ENCODE measurements around the gene NAA15. TPM values are rescaled to one million over a fixed set of nuclear protein-coding genes. Genes with fewer than 3 reads are reported as not detected.

The NAA15 gene
- total and polyA plus RNA-seq, 9 donors = 16.0 to 31.0 (median 26.8) TPM

DNA sequence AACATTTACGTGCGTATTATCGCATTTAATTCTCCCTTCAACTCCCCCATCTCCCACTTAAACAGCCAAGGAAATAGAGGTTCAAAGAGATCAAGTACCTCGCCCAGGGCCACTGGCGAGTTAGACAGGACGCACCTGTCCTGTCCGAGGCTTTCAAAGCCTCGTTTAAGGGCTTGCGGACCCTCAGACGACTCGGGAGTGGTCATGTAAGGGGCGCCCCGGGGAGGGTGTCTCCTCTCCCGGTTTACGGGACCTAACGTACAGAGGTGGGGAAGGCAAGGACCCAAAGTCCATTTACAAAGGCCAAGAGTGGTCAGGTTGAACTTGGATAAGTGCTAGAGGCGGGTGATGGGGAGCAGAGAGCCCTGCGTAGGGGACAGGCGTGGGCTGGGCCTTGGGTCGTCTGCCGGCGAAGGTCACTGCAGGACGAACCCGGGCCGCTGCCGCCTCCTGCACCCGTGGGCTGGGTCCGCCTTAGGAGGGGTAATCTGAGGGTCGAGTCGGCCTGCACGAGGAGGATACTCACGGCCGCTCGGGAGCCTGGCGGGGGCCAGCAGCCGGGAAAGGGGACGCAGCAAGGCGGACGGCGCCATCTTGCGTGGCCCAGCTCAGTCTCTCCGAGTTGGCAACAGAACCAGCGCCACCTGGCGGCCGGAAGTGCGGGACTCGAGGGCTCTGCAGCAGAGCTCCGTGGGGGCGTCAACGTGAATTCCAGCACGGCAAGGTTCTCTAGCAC is 5.9 kb upstream of the NAA15 start:
- DNase-seq = peak; percentile 97
- H3K36me3 ChIP-seq (ENCODE audit: control insufficient read depth, insufficient read depth, low read length) = peaks cover 21% of the 10 kb centered on the region
- H3K4me3 ChIP-seq (ENCODE audit: low read length) = peak overlapping the region; percentile 70
- H3K9me3 ChIP-seq (replicated peaks; ENCODE audit: control insufficient read depth, low read depth, low read length) = no peaks in the 10 kb centered on the region
- under 1% methylated on average over 41 of the region's 51 CpGs for WGBS (ENCODE audit: insufficient coverage)
- no peaks in the 10 kb centered on the region for H3K27me3 ChIP-seq (ENCODE audit: control insufficient read depth, insufficient read depth, low read length)
- peak overlapping the region; percentile 87 for H3K27ac ChIP-seq (ENCODE audit: low read length)
- peaks cover 3% of the 10 kb centered on the region for H3K4me1 ChIP-seq (ENCODE audit: control insufficient read depth, insufficient read depth, low read length)

DNA sequence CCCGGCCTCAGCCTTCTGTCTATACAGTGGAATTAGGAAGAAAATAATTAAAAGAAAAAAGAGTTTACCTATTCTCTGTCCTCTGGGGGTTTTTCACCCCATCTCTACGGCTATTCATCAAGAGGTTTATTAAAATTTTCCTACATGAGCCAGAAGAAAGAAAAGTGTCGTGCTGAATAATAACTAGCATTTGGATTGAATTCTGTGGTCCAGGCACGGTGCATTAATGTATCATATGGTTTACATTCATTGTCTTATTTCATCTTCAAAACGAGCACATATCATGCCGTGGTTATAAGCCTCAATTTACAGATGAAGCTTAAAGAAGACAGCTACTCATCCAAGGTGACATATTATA is 5.4 kb upstream of the NAA15 start:
- Histone ChIP-seq H3K27me3 (ENCODE audit: control insufficient read depth, insufficient read depth, low read length) (no peaks in the 10 kb centered on the region), H3K4me1 (ENCODE audit: control insufficient read depth, insufficient read depth, low read length) (peaks cover 5% of the 10 kb centered on the region), H3K9me3 (replicated peaks; ENCODE audit: control insufficient read depth, low read depth, low read length) (no peaks in the 10 kb centered on the region), H3K4me3 (ENCODE audit: low read length) (peak overlapping the region; percentile 12), H3K27ac (ENCODE audit: low read length) (peak overlapping the region; percentile 42), H3K36me3 (ENCODE audit: control insufficient read depth, insufficient read depth, low read length) (peaks cover 17% of the 10 kb centered on the region)
- WGBS (ENCODE audit: insufficient coverage) = no CpG with 5 or more reads among the region's 6 CpGs
- DNase-seq = no peak

DNA sequence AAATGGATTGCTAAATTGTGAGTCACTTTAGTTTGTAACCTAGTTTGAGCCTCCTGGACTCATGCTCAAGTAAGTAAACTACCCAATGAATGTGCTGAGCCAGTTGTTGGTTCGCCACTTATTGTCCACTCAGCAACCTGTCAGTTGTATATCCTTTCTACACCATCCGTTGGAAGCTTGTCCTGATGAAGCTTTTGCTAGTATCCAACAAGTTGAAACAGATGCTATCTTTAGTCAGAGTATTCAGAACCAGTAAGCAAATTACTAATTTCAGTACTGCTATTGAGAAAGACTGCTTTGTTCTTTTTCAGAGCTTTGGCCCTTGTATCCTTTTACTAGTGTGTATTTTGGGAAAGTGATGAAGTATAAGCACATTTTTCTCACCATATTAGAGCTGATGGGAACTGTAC is 4.3 kb upstream of the NAA15 start:
- WGBS (ENCODE audit: insufficient coverage) = 88% methylated on average over 1 of the region's 2 CpGs

DNA sequence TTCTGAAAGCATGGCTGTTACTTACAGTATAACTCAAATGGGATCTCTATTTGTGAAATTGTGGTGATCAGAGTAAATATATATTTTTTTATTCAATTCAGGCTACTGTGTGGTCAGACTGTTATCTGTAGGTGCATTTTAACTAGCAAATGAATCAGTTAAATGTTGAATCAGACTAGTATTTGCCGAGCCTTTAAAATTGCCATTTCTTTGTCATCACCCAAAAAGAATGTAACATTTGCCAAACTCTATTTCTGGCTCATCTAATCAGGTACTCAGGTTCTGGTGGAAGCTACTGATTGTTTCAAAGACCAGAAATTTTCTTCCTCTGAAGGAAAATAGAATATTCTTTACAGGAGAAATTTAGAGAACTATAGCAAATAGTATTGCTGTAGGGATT is 1.8 kb upstream of the NAA15 start:
- no peak for DNase-seq
- Histone ChIP-seq H3K27ac (ENCODE audit: low read length) (no peak overlapping the region), H3K4me3 (ENCODE audit: low read length) (no peak overlapping the region), H3K36me3 (ENCODE audit: control insufficient read depth, insufficient read depth, low read length) (no peaks in the 10 kb centered on the region), H3K27me3 (ENCODE audit: control insufficient read depth, insufficient read depth, low read length) (no peaks in the 10 kb centered on the region), H3K4me1 (ENCODE audit: control insufficient read depth, insufficient read depth, low read length) (peaks cover 5% of the 10 kb centered on the region), H3K9me3 (replicated peaks; ENCODE audit: control insufficient read depth, low read depth, low read length) (no peaks in the 10 kb centered on the region)
- no CpG with 5 or more reads among the region's 1 CpG for WGBS (ENCODE audit: insufficient coverage)

More for the DNA sequence above, 4.3 kb upstream of the NAA15 start:
- Histone ChIP-seq H3K4me1 (ENCODE audit: control insufficient read depth, insufficient read depth, low read length) (peaks cover 5% of the 10 kb centered on the region), H3K4me3 (ENCODE audit: low read length) (no peak overlapping the region), H3K27ac (ENCODE audit: low read length) (no peak overlapping the region), H3K36me3 (ENCODE audit: control insufficient read depth, insufficient read depth, low read length) (peaks cover 15% of the 10 kb centered on the region), H3K9me3 (replicated peaks; ENCODE audit: control insufficient read depth, low read depth, low read length) (no peaks in the 10 kb centered on the region), H3K27me3 (ENCODE audit: control insufficient read depth, insufficient read depth, low read length) (no peaks in the 10 kb centered on the region)
- DNase-seq = no peak

DNA sequence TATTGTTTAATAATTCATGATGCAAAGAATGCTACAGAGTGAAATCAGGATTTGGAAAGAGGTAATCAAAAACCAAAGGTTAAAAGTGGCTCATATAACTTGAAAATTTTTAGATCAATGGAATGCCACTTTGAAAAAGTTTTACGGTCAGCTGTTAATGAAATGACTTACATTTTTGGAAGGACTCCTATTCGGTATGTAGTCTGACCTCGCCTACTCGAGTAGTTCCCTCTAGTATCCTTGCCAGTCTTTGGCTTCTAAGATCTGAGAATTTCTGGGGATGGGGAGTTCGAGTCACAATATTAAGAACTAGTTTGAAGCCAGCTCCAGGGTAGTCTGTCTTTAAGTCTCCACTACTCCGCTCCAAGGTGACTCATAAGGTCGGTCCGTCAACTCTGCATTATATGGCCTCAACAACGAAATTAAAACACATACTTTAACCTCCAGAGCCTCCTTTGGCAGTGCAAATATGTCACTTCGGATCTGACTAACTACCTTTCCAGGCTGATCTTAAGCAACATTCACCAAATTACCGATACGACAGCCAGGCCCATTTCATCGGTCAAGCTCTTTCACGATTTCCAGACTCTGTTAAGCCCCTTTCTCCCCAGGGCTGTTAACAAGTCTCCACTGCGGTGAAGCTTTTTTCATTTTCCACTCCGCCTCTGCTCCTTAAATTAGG is 733 bp upstream of the NAA15 start:
- DNase-seq = peak; percentile 62
- Histone ChIP-seq H3K4me1 (ENCODE audit: control insufficient read depth, insufficient read depth, low read length) (peaks cover 2% of the 10 kb centered on the region), H3K36me3 (ENCODE audit: control insufficient read depth, insufficient read depth, low read length) (no peaks in the 10 kb centered on the region)

DNA sequence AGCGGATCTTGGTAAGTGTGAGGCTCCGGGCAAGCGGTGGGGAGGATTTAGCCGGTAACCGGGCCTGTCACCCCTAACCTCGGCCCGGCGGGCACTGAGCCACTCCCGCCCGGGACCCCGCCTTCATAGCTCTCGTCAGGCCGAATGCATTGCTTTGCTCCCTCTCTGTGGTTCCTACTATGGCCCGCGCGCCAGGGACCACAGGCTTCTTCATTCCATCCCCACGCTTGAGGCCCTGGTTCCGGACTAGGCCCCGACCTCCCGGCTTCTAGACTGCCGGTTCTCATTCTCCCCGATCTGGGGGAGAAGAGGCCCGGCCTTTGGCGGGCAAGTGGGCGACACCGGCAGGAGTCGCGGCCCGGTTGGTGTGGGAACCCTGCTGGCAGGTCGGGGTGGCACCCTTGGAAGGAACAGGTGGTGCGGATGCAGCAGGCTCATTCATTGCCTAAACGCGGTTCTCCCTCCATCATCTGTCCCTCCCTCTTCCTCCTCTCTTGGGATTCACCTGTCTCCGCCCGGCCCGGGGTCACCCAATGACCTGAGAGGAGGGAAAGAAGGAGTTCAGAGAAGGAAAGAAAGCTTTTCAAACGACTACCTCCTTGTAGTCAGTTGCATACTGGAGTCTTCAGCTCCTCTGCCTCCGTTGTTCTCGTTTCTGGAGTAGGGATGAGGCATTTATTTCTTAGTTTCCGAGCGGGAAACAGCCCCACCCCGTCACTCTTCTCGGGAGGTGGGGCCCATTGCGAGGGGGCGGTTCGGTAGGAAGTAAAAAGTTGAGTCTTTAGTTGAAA is 711 bp downstream of the NAA15 start, which contains the start of gene NDUFC1:
TSS of gene NDUFC1 (minus strand) at position 657 of the 791 bp plus-strand sequence. CDS start 6,679 bp downstream, outside the sequence.
- peaks cover 2% of the 10 kb centered on the region for H3K4me1 ChIP-seq (ENCODE audit: control insufficient read depth, insufficient read depth, low read length)
- no peaks in the 10 kb centered on the region for H3K36me3 ChIP-seq (ENCODE audit: control insufficient read depth, insufficient read depth, low read length)
- H3K27me3 ChIP-seq (ENCODE audit: control insufficient read depth, insufficient read depth, low read length) = no peaks in the 10 kb centered on the region
- H3K4me3 ChIP-seq (ENCODE audit: low read length) = peak within 1 kb of the TSS; percentile 91
- peak; percentile 75 for DNase-seq
- H3K27ac ChIP-seq (ENCODE audit: low read length) = peak within 1 kb of the TSS; percentile 98
- no peaks in the 10 kb centered on the region for H3K9me3 ChIP-seq (replicated peaks; ENCODE audit: control insufficient read depth, low read depth, low read length)
- 0% methylated on average over 28 of the region's 46 CpGs for WGBS (ENCODE audit: insufficient coverage)

More for the DNA sequence above, 733 bp upstream of the NAA15 start:
- Histone ChIP-seq H3K4me3 (ENCODE audit: low read length) (peak overlapping the region; percentile 91), H3K27ac (ENCODE audit: low read length) (peak overlapping the region; percentile 98), H3K27me3 (ENCODE audit: control insufficient read depth, insufficient read depth, low read length) (no peaks in the 10 kb centered on the region), H3K9me3 (replicated peaks; ENCODE audit: control insufficient read depth, low read depth, low read length) (no peaks in the 10 kb centered on the region)
- 4% methylated on average over 11 of the region's 16 CpGs for WGBS (ENCODE audit: insufficient coverage)

DNA sequence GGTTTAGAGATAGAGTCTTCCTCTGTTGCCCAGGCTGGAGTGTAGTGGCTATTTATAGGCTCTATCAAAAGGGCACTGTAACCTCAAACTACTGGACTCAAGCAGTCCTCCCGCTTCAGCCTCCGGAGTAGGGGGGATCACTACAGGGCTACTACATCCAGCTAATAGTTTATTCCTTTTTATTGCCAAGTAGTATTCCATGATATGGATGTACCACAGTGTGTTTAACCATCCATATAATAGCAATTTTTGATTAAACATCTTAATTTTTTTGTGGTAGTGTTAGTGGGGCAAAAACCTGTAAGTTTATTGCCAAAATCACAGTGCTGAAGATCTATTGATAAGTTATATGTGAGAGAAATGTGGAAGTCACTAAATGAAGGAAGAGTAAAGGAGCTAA is 3.6 kb downstream of the NAA15 start:
- no peaks in the 10 kb centered on the region for H3K27me3 ChIP-seq (ENCODE audit: control insufficient read depth, insufficient read depth, low read length)
- H3K4me1 ChIP-seq (ENCODE audit: control insufficient read depth, insufficient read depth, low read length) = peaks cover 2% of the 10 kb centered on the region
- DNase-seq = no peak
- no peaks in the 10 kb centered on the region for H3K9me3 ChIP-seq (replicated peaks; ENCODE audit: control insufficient read depth, low read depth, low read length)
- peaks cover 3% of the 10 kb centered on the region for H3K36me3 ChIP-seq (ENCODE audit: control insufficient read depth, insufficient read depth, low read length)
- no peak overlapping the region for H3K27ac ChIP-seq (ENCODE audit: low read length)
- no peak overlapping the region for H3K4me3 ChIP-seq (ENCODE audit: low read length)
- WGBS (ENCODE audit: insufficient coverage) = no CpG with 5 or more reads among the region's 2 CpGs

DNA sequence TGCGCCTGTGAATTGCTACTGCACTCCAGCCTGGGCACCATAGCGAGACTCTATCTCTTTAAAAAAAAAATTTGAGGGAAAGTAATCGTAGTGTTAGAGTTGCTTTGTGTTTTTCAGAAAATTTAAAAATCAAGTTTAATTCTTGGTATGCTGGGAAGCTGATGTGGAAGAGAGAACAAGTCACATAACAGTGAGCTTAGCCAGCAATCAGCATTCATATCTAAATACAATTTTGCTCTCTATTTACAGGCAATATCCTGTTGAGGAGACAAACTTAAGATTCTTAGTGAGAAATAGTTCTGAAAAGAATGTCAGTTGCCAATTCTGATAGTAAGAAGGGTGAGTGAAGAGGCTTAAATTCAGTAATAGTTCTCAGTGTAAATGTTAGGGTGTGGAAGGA is 10.6 kb downstream of the NAA15 start:
- no peak overlapping the region for H3K27ac ChIP-seq (ENCODE audit: low read length)
- H3K9me3 ChIP-seq (replicated peaks; ENCODE audit: control insufficient read depth, low read depth, low read length) = no peaks in the 10 kb centered on the region
- 85% methylated on average over 2 of the region's 3 CpGs for WGBS (ENCODE audit: insufficient coverage)
- no peak for DNase-seq
- H3K4me1 ChIP-seq (ENCODE audit: control insufficient read depth, insufficient read depth, low read length) = no peaks in the 10 kb centered on the region
- peaks cover 3% of the 10 kb centered on the region for H3K36me3 ChIP-seq (ENCODE audit: control insufficient read depth, insufficient read depth, low read length)
- H3K4me3 ChIP-seq (ENCODE audit: low read length) = no peak overlapping the region
- H3K27me3 ChIP-seq (ENCODE audit: control insufficient read depth, insufficient read depth, low read length) = no peaks in the 10 kb centered on the region

DNA sequence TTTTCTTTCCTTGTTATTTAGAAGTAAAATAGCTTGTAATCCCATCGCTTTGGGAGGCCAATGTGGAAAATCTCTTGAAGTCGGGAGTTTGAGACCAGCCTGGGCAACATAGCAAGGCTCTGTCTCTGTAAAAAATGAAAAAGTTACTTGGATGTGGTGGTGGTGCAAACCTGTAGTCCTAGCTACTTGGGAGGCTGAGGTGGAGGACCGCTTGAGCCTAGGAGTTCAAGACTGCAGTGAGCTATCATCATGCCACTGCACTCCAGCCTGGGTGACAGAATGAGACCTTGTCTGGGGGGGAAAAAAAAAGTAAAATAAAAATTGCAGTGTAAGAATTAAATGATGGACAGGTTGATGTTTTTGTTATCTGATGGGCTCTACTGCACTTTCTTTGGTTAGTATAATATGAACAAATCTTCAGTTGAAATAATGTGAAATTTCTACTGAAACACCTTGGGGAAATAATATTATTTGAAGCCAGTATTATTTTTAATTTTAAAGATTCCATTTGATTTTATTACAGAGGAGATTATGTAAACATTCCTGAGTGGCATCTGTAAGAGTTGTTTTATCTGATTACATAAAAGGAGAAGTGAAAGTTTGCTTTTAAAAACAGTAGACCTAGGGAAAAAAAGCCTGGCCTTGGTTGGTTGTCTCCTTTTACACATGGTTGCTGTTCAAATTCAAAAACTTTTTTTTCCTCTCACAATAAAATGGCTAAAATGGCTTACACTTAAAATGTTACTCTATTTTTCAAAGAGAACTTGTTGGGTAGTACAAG is 11.4 kb downstream of the NAA15 start:
- no peaks in the 10 kb centered on the region for H3K4me1 ChIP-seq (ENCODE audit: control insufficient read depth, insufficient read depth, low read length)
- DNase-seq = no peak
- 93% methylated on average over 3 of the region's 3 CpGs for WGBS (ENCODE audit: insufficient coverage)
- no peaks in the 10 kb centered on the region for H3K9me3 ChIP-seq (replicated peaks; ENCODE audit: control insufficient read depth, low read depth, low read length)
- H3K27ac ChIP-seq (ENCODE audit: low read length) = no peak overlapping the region
- H3K27me3 ChIP-seq (ENCODE audit: control insufficient read depth, insufficient read depth, low read length) = no peaks in the 10 kb centered on the region
- H3K36me3 ChIP-seq (ENCODE audit: control insufficient read depth, insufficient read depth, low read length) = peaks cover 3% of the 10 kb centered on the region
- no peak overlapping the region for H3K4me3 ChIP-seq (ENCODE audit: low read length)

Data from muscle of leg (tissue), 11 donors.